Endometrium (tissue), 2 donors: ENCODE results near the gene GLRX2.
"Not testable (repeated sequence)": the region's sequence is repeated elsewhere in the genome, so short reads cannot be mapped to it uniquely, and the experiment has no call there.

Experiments
- FAIRE-seq: peaks from 2 replicates; lab custom pipeline; 2012; peaks lifted over from hg19 to GRCh38; lab: Jason Lieb, UNC
- donor health status: control.
- donor health status: control.

GLRX2 gene, protein sequence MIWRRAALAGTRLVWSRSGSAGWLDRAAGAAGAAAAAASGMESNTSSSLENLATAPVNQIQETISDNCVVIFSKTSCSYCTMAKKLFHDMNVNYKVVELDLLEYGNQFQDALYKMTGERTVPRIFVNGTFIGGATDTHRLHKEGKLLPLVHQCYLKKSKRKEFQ

DNA sequence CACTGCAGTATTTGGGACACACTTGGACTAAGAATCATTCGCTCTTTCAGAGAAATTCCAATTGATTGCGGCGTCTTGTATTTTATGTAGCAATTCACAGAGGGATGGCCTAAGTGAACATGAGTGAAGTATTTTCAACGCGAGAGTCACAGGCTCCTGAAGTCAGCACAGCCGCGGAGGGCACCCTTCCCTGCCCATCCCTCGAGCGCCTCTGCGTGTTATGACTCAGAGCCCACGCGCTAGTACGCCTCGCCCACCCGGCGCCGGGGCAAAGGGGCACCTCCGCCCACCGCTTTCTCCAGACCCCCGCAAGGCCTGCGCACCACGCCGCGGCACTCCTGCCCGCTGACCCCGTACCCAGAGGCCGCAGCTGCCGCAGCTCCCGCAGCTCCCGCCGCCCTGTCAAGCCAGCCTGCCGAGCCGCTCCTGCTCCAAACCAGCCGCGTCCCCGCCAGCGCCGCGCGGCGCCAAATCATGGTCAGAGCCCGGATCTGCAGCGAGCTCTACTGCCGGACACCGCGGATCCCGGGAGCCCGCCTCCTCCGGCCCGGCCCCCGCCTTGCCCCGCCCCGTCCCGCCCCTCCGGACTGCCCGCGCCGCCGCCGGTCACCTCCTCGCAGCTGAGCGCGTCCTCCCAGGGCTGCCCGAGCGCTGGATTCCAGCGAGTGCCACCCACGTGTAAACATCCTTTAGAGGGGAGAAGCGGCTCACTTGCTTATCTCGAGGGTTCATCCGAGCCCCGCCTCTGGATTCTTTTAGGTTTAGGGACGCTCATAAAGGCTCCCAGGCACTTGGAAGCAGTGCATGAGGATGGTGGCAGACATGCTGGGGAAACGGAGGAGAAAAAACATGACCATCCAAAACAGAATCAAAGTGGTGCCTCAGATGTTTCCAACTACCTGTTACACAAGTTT, at the start of gene GLRX2:
GLRX2 (minus strand) TSS at position 508 of the 914 bp plus-strand sequence; CDS start at position 476, 32 bp downstream.
- FAIRE-seq: no peak

DNA sequence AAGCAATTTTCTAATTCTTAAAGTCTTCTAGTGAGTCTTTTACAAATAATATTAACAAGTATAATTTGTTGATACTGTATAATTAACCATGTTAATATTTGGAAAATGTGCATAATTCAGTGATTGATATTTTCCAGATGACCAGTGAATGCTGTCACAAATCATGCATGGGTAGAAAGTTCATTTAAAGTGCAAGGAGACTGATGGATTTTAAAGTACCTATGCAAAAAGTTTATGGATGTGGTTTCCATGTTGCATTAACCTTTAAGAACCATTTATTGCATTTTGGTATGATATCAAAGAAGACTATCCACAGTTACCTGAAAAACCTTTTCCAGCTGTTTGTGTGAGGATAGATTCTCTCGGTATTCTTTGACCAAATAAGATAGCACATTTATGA, 39.8 kb upstream of the GLRX2 start:
- FAIRE-seq: no peak

DNA sequence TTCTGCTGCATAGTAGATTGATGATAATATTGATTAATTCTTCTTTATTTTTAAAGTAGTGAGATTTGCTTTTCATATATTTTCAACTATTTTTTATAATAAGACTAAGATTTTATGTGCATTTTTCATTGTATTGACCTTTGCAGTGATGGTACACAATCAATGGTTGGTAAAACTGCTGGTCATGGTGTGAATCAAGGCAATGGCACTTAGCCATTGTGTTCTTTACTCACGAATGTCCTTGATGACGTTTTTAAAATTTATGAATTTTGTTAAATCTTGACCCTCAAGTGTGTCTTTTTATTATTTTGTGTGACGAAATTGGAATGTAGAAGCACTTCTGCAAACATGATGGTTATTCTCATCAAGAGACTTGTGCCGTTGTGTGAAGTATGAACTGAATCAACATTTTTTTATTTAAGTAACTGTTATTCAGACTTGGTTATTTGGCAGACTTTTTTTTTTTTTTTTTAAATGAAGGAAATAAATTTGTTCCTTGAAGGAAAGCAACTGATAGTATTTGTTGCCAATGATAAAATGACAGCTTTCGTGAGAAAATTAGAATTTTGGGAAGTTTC, 39.2 kb upstream of the GLRX2 start:
- FAIRE-seq: no peak

DNA sequence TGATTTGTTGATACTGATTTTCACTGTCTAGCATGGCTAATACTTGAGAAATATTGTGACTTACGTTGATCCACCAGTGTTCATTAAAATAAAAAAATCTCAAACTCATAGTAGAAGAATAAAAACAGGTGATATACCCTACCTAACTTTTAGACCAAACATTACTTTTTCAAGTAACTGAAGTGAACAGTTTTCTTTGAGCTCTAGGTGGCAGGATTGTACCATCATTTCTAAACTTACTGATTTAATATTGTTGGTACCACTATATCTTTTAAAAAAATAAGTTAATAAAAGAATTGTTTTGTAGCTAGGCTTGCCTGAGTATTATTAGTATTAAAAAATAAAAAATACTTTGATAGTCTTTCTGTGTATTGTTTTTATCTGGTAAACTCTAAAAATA, 38.1 kb upstream of the GLRX2 start:
- FAIRE-seq: peak; percentile 88

DNA sequence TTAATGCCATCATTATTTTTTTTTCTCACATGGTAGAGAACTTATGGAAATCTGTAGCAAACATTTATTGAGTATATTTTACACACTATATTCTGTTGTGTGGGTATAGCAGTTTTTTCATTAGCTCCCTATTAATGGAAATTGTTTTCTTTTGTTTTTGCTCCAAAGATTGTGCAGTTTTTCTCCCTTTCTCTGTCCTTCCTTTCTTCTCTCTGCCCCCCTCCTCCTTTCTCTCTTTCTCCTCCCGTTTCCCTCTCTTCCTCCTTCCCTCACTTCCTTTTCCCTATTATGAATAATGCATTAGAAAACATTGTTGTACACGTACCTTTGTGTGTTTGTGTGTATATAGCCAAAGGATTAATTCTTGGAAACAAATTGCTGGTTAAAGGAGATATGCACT, 37.2 kb upstream of the GLRX2 start:
- FAIRE-seq: no peak

DNA sequence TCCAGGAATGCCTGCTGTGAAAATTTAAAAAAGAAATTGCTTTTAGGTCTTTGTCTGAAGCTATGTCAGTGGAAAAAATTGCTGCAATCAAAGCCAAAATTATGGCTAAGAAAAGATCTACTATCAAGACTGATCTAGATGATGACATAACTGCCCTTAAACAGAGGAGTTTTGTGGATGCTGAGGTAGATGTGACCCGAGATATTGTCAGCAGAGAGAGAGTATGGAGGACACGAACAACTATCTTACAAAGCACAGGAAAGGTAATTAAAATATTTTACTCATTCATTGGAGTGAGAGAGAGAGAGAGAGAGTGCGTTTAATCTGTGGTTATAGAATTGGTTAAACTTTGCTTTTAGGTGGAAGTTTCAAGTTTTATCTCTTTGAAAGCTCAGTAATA, 36.6 kb upstream of the GLRX2 start:
- FAIRE-seq: no peak

DNA sequence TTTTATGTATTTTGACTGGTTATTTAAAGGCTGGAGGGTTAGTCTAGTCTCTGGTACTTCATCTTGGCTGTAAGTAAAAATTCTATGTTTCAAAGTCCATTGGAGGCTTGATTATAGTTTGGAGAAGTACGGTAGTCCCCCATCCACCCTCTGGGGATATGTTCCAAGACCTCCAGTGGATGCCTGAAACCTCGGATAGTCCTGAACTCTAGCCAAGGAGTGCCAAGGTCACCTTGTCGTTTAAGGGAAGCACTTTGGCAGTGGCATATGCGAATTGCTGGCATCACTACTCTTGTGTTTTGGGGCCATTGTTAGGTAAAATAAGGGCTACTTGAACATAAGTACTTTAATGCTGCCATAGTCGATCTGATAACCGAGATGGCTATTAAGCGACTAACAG, 35.0 kb upstream of the GLRX2 start:
- no peak for FAIRE-seq

DNA sequence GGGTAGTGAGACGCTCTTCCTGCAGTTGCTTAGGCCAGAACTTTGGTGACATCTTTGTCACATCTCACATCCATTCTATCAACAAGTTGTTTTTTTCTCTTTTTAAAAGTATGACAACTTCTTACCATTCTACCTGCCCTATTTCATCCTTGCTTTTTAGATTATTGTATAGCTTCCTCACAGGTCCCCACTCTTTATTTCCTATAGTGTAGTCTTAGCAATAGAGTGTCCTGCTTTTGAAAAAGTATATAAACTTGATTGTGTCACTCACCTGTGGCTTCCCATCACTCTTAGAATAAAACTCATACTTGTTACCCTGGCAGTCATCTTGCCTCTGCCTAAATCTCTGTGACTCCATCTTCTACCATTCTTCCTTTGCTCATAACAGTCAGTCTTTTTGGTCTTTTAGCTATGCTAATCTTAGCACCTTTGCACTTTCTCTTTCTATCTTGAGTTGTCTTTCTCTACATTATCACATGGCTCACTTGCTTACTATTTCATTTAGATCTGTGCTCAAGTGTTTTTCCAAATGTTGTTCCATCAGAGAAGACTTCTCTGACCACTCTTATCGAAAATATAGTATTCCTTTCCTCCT, 26.1 kb upstream of the GLRX2 start:
- no peak for FAIRE-seq

DNA sequence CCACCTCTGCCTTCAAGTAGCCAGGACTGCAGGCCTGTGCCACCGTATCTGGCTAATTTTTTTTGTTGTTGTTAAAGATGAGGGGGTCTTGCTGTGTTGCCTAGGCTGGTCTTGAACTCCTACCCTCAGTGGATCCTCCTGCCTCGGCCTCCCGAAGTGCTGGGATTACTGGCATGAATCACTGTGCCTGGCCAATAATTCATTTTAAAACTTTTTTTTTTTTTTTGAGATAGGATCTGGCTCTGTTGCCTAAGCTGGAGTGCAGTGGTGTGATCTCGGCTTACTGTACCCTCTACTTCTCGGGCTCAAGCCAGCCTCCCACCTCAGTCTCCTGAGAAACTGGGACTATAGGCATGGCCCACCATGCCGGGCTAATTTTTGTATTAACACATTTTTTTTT, 20.2 kb upstream of the GLRX2 start:
- no peak for FAIRE-seq

DNA sequence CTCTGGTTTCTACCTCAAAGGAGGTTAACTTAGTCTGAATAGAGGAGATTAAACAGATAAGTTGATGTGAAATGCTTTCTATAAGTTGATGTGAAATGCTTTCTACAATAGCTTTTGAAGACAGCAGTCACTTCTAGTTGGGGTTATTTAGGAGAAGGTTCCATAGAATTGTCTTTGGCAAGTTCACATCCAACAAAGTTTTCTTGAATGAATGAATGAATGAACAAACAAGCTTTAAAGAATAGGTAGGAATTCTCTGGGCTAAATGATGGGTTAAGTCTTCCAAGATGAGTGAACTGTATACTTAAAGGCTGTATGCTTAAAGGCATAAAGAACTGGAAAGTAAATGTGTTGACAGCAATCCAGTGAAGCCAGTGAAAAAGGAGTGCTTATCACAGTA, 18.5 kb upstream of the GLRX2 start:
- no peak for FAIRE-seq

DNA sequence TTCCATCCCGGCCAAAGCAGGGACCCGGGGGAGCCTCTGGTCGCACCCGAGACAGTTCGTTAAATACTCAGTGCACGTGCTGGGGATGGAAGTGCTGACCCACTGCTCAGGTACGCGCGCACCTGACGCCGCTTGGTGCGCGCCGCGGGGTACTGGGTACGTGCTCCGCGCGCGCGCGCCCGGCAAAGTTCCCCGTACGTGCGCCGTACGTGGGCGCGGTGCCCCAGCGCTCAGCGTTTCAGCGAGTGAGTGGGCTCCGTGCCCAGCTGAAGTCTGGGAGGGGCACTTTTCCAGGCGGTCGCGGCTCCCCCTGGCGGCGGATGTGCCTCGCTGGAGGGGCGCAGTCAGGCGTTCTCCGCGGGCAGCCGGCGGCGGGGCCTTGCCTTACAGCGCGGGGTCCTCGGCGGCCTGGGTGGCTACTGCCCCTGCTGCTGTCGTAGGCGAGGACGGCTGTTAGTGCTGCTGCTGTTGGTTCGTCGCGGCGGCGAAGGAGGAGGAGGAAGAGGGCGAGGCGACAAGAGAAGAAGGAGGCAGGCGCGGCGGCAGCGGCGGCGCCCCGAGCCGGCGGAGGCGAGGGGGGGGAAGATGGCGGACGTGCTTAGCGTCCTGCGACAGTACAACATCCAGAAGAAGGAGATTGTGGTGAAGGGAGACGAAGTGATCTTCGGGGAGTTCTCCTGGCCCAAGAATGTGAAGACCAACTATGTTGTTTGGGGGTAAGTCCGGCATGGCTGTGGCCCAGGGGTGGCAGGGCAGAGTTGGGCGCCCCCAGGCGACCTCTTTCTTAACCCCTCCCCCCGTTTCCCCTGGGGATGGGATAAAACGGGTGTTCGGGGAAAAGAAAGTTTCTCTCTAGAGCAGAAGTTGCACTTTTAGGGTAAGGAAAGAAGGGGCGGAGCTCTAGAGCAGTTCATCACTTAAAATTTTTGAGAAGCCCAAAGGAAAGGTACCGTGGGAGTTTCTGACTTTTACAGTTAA, 16.7 kb upstream of the GLRX2 start, which contains the start of gene CDC73:
CDC73 (plus strand) TSS at position 416 of the 978 bp plus-strand sequence; CDS start at position 586, 170 bp downstream.
- FAIRE-seq: no peak

DNA sequence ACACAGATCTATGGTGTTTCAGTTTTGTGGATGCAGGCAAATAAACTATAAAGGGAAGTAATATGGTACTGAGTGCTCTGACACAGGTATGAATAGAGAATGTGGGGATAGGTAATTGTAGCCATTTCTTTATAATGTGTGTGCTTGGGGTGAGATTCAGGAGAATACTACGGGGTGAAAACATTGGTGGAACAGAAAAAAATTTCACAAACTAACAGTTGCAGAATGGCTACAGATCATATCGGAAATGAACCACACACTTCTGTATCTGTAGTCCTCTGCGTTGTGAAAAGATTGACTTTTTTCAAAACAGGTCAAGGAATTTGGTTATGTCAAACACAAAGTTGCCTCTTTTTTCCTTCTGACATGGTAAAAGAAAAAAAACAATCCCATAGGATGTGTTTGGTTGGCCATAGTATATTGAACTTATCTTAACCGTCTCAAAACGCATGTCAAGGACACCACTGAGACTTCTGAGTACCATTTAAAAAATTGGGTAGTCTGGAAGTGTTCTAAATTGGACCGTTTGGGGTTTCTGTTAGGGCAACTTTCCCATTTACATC, 15.5 kb upstream of the GLRX2 start:
- FAIRE-seq: no peak

DNA sequence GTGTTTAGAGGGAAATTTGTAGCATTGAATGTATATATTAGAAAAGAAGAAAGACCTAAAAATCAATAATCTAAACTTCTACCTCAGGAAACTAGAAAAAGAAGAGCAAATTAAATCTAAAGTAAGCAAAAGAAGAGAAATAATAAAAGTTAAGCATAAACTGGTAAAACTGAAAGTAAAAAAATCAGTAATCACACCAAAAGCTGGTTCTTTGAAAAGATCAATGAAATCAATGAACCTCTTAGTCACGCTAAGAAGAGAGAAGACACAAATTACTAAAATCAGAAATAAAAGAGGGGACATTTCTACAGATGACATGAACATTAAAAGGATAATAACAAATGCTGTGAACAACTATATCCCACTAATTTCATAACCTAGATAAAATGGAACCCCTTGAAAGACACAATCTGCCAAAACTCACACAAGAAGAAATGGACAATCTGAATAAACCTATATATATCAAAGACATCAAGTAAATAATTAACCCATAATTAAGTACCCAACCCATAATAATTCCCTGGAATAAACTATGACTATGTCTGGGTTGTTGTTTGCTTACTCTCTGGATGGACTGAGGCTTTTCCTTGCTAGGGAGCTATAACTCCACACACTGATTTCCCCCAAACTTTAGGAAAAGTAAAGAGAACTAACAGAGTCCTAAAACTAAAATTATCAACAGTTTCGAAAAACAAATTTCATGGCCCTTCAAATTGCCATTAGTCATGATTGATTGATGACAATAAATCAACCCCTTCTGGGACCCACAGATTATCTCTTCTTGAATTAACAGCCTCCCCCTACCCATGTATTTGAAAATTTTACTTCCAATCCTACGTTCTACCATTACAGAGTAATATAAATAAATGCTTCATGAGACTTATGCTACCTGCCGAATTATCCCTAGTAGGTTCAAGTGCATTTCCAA, 13.9 kb upstream of the GLRX2 start:
- FAIRE-seq: no peak

DNA sequence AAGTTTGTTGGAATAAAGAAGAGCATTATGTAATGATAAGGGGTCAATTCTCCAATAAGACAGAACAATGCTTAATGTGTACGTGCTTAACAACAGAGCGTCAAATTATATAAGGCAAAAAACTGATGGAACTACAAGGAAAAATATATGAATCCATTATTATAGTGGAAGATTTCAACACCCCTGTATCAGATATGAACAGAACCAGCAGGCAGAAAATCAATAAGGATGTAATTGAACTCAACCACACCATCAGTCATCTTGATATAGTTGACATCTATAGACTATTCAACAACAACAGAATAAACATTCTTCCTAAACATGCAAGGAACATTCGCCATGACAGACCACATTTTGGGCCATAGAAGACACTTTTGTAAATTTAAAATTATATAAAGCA, 13.0 kb upstream of the GLRX2 start:
- FAIRE-seq: no peak

DNA sequence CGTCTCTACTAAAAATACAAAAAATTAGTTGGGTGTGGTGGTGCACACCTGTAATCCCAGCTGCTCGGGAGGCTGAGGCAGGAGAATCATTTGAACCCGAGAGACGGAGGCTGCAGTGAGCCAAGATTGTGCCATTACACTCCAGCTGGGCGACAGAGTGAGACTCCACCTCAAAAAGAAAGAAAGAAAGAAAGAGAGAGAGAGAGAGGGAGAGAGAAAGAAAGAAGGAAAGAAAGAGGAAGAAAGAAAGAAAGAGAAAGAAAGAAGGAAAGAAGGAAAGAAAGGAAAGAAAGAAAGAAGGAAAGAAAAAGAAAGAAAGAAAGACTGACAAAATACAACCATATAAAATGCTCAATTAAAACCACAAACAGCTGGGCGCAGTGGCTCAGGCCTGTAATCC, 12.0 kb upstream of the GLRX2 start:
- FAIRE-seq: not testable (repeated sequence)

DNA sequence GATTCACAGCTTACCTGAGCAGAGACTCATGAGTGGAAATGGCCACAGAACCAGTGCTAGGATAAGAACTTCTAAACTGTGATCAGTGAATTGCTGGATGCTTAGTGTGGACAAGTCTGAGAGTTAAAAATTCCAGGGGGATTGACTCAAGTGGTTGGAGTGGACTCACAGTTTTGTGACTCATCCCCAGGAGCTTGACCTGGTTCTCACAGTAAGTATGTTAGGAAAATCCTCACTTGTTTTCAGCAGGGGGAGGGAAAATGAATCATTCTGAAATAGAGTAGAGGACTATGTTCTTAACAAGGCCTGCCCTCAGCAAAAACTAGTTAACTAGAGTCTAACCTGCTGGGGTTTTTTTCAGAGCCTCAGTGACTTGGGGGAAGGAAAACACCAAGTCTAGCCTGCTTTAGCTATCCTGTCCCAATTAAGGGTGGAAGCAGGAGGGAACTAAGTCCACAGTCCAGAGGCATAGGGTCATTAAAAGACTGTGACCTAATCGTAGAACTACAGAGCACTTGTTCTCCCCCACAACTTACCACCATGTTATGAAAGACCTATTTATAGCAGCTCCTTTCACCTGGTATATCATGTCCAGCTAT, 10.5 kb upstream of the GLRX2 start:
- no peak for FAIRE-seq

DNA sequence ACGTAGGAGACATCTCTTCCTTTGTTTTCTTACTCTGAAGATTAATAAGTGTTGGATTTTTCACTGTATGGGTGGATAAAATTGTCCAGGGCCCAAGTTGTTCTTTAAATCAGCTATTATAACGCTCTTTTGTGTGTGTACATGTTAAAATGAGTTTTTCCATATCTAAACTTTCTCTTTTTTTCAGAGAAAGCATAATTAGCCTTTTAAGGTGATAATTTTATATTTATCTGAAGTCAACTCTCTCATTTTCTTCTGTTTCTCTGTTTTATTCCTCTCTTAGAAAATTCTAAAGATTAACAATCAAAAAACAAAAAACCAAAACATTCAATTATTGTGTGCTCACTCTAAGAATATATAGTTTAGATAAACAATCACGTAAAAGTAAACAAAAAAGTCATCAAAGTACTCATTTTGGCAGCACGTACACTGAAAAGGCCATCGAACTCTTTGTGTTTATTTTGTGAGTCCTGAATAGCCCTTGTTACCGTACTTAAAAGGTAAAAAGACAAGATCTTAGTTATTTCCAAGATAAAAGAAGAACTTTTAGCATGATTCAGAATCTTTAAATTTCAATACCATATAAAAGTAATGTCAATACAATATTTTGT, 9.4 kb upstream of the GLRX2 start:
- FAIRE-seq: no peak

DNA sequence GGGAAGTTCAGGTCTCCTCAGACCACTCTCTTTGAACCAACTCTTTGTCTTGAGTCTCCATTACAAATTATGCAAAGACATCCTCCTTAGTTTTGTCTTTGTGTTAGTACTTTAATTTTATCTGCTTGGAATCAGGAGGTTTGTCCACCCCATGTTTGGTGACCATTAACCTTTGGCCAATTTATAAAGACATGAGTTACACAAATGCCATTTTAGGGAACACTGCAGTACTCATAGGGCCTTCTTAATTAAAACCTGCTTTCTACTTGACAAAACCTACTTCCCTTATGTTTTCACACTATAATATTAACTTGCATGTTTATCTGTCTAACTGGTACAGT, 8.7 kb upstream of the GLRX2 start:
- no peak for FAIRE-seq

DNA sequence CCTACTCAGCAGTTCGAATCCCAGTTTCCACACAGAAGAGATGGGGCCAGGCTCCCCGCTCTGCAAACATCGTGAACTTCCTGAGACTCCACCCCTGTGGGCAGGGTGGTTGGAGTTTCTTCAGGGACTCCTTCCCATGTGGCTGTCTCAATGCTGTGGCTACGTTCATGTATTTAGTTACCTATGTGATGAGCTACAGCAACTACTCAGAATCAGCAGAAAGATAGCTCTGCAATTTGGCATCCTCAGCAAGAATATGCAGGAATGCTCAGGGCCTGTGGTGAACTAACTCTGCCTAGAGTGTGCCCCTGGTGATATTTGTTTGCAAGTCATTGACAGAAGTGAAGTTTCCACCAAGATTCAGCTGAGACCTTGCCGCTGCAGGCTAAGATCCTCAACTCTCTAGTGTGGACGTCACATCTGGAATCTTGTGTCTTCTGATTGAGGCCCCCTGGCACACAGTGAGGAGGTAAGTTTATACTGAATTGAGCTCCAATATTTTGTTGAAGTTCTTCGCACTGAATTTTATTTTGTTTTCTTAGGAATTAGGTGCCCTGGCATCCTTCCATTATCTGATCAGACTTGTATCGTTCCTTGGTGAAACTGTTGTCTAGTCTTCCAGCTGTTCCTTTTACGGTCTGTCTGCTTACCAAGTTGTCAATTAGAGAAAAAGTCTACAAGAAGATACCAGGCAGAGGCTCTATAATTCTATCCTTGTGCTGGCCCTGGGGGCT, 8.2 kb upstream of the GLRX2 start:
- FAIRE-seq: no peak
